ENCODE measurements around the gene ACOT9. TPM values are rescaled to one million over a fixed set of nuclear protein-coding genes. Genes with fewer than 3 reads are reported as not detected.
A peak's percentile ranks its signal among the peaks of the same experiment; 100 is the strongest.

The ACOT9 gene
- total and polyA plus RNA-seq, 10 of the 15 experiments (the other 5 are each of a cell fraction or from before 2014, with no cell fraction given): 17.4 to 42.5 (median 23.3) TPM

DNA sequence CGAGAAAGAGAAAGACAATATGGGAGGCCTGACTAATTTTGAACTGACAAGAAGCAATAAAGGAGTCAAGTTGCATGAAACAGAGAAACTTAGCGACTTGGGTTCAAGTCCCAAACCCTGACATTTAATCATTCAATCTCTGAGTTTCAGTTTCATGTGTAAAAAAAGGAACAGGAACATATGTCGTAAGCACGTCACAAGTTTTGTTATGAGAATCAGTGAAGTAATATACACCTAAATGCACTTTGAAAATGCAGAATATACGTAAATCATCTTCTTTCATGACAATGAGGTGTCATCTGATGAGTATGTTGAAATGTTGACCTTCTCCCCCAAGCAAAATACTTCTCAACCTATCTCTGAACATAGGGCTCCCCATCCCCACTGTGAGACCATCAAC, 10.4 kb downstream of the ACOT9 start (continued):
- no peak for TF ChIP-seq NFYA (IDR thresholded peaks at IDR 0.05; ENCODE audit: borderline replicate concordance, low read depth, low read length)
- no peak for TF ChIP-seq PAX8 (IDR thresholded peaks at IDR 0.05)

DNA sequence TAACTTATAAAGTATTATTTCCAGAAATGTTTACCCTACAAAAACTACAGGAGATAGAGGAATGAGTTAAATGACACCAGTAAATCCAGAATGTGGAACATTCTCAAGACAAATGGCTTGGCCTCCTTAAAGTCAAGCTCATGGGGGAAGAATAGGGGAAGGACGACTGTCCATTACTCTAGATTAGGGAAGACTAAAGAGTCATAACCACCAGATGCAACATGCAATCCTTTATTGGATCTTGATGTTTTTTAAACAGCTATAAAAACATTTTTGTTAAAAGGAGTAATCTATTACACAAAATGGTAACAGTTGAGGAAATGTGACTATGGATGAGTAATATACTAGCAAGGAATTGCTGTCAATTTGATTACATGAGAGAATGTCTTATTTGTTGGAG, 11.1 kb downstream of the ACOT9 start:
- Histone ChIP-seq H3K4me1 (ENCODE audit: control insufficient read depth, insufficient read depth, low read length) (peaks cover 6% of the 10 kb centered on the region), H4K20me1 (ENCODE audit: control insufficient read depth, insufficient read depth) (no peaks in the 10 kb centered on the region), H3K4me3 (no peak overlapping the region), H3K36me3 (ENCODE audit: control insufficient read depth in 2 of 2, insufficient read depth in 2 of 2, low read length in 1 of 2) (no peaks in the 10 kb centered on the region; a peak in 1 of 4 replicates), H3K27ac (ENCODE audit: control insufficient read depth, insufficient read depth) (peak overlapping the region; percentile 28), H3K27me3 (replicated peaks in 1 of 2; ENCODE audit: control insufficient read depth in 2 of 2, insufficient read depth in 2 of 2, low read length in 1 of 2) (no peaks in the 10 kb centered on the region), H3K9me3 (replicated peaks; ENCODE audit: control insufficient read depth, insufficient read depth, low read length) (no peaks in the 10 kb centered on the region; the same call in 2 of the 3 replicates), H3K9ac (ENCODE audit: control insufficient read depth, insufficient read depth, low read length) (no peak overlapping the region), H3K79me2 (ENCODE audit: control insufficient read depth, insufficient read depth, low read length) (peaks cover 1% of the 10 kb centered on the region), H3K4me2 (ENCODE audit: control insufficient read depth, insufficient read depth) (peak overlapping the region; percentile 38; the same call in 1 of the 2 replicates), H2AFZ (ENCODE audit: control insufficient read depth, low read depth, low read length) (no peak overlapping the region)
- in situ Hi-C loops (cut with MboI): no loop called here
- ChIA-PET RAD21 (ENCODE audit: unreplicated experiment) (no interaction called here), CTCF (interaction anchor here (0.5 to 1.4 kb wide), 3 partner anchors 32 to 511 kb away, joined by 3 to 7 read pairs (median 3); no protein-coding TSS in a partner anchor), SMC1A (ENCODE audit: uncharacterized antibody, unreplicated experiment) (interaction anchor here (1.0 to 1.4 kb wide), 3 partner anchors 11 to 511 kb away, joined by 3 to 5 read pairs (median 4); partner anchors contain the start of gene ACOT9), POLR2A (interaction anchor here (0.6 kb wide), 2 partner anchors 13 to 22 kb away, joined by 3 read pairs; no protein-coding TSS in a partner anchor)
- no TSS peak for BruUV-seq (replicated peaks)
- intact Hi-C loops (cut with micrococcal nuclease; ENCODE audit: unreplicated experiment): no loop called here
- FAIRE-seq (no peak), ATAC-seq (no peak), DNase-seq (ENCODE audit: low read depth, low spot score) (no peak)
- WGBS (ENCODE audit: insufficient coverage, insufficient replicate concordance, low lambda C conversion rate, missing lambda C conversion rate): 78% methylated on average over 1 of the region's 1 CpG
- TF ChIP-seq PAX5 (IDR thresholded peaks at IDR 0.05; ENCODE audit: borderline replicate concordance, low read depth, low read length) (no peak), ZBTB33 (IDR thresholded peaks at IDR 0.05) (no peak), GATAD2B (conservative IDR thresholded peaks at IDR 0.05; ENCODE audit: low read depth) (no peak), CREB1 (IDR thresholded peaks at IDR 0.05; ENCODE audit: low read depth) (no peak), PML (IDR thresholded peaks at IDR 0.05; ENCODE audit: low read length) (no peak), MAX (IDR thresholded peaks at IDR 0.05; ENCODE audit: low read depth, low read length) (no peak), HDGF (IDR thresholded peaks at IDR 0.05) (no peak)
- TF ChIP-seq, protein P1, sequence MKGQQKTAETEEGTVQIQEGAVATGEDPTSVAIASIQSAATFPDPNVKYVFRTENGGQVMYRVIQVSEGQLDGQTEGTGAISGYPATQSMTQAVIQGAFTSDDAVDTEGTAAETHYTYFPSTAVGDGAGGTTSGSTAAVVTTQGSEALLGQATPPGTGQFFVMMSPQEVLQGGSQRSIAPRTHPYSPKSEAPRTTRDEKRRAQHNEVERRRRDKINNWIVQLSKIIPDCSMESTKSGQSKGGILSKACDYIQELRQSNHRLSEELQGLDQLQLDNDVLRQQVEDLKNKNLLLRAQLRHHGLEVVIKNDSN (IDR thresholded peaks at IDR 0.05; ENCODE audit: borderline replicate concordance, extremely low read length, insufficient read depth, low read depth, low read length): no peak

All from GM12878 (cell line).